Colonic mucosa (tissue), 4 donors: ENCODE data around the gene CDC123. TPM values are rescaled to one million over a fixed set of nuclear protein-coding genes. Genes with fewer than 3 reads are reported as not detected.

Source experiments
- DNase-seq: peaks from one replicate; pipeline ENCODE4 v3.0.0-alpha.2; 2020
- H3K27ac ChIP-seq: fragments of 200-600 bp; one replicate; pipeline ENCODE4 v1.8.0; 2021
- H3K27me3 ChIP-seq: fragments of 200-600 bp; one replicate; pipeline ENCODE4 v1.8.0; 2021
- H3K36me3 ChIP-seq: fragments of 200-600 bp; one replicate; pipeline ENCODE4 v1.8.0; 2021
- H3K4me1 ChIP-seq: fragments of 200-600 bp; one replicate; pipeline ENCODE4 v1.8.0; 2021; ENCODE audit warnings: mild to moderate bottlenecking
- H3K4me3 ChIP-seq: fragments of 200-600 bp; one replicate; pipeline ENCODE4 v1.8.0; 2021
- H3K9ac ChIP-seq, 2 donors: one replicate each; pipeline ENCODE4 v1.7.0; 2013; ENCODE audit warnings: control low read depth in 2 of 2, low read depth in 2 of 2, low read length in 2 of 2
- H3K9me3 ChIP-seq: fragments of 200-600 bp; one replicate; pipeline ENCODE4 v1.8.0; 2021
- CTCF ChIP-seq: fragments of 200-600 bp; IDR thresholded peaks from one replicate; pipeline ENCODE4 v1.8.0; 2022; ENCODE audit warnings: antibody characterized with exemption, mild to moderate bottlenecking
- intact Hi-C: fragments of 100-400 bp; cut with DNase I; formaldehyde crosslinking; loops from one replicate; pipeline ENCODE4 v1.14.1; 2022
- total RNA-seq, 2 donors: library from RNA; stranded (reverse); fragmentation: NEBNext Ultra II Directional in 1 of 2; extraction: Animal tissue kit (Norgen Biotek cat#: 25700) in 1 of 2; gene quantifications; one replicate each; pipeline ENCODE4 v1.2.1, GENCODE V29; 2021
- donor health status: healthy.
- donor health status: DM: no; HTN: no; CAD: no.
- donor health status: DM: no; HTN: no; CAD: no.

CDC123 gene
- total RNA-seq, result 10 to 100 TPM; 47.9 to 84.5 TPM

- peak; percentile 92 for DNase-seq
- Histone ChIP-seq H3K4me1 (peaks cover 5% of the 10 kb centered on the region), H3K9ac (peak within 1 kb of the TSS; percentile 66 to 98)
These were observed at the start of gene CDC123, which contains the start of gene NUDT5 for GRCh38 chr10:12195603-12196506. Gene CDC123 (plus strand): TSS chr10:12196188. CDS start chr10:12196246, 58 bp downstream. Gene NUDT5 (minus strand): TSS chr10:12195891. CDS start chr10:12186291, 9,600 bp downstream.

GRCh38 chr10:12150163-12150562 lies 45.8 kb upstream of the CDC123 start:
- H3K9me3 ChIP-seq, result no peaks in the 10 kb centered on the region
- DNase-seq, result no peak
- H3K4me1 ChIP-seq, result no peaks in the 10 kb centered on the region
- intact Hi-C loops, result no loop called here
- no peaks in the 10 kb centered on the region for H3K27me3 ChIP-seq
- H3K27ac ChIP-seq, result no peak overlapping the region
- H3K36me3 ChIP-seq, result no peaks in the 10 kb centered on the region
- H3K4me3 ChIP-seq, result no peak overlapping the region
- no peak overlapping the region for H3K9ac ChIP-seq
- no peak for TF ChIP-seq CTCF

More at GRCh38 chr10:12195603-12196506, at the start of gene CDC123, which contains the start of gene NUDT5:
- intact Hi-C loops, result loop anchor here (2.0 kb wide), 1 partner anchor 17 kb away; no protein-coding TSS in a partner anchor
- Histone ChIP-seq H3K27me3 (no peaks in the 10 kb centered on the region), H3K36me3 (no peaks in the 10 kb centered on the region), H3K4me3 (peak within 1 kb of the TSS; percentile 94), H3K27ac (peak within 1 kb of the TSS; percentile 91), H3K9me3 (no peaks in the 10 kb centered on the region)
- no peak for TF ChIP-seq CTCF

GRCh38 chr10:12154516-12154915 lies 41.5 kb upstream of the CDC123 start:
- no peaks in the 10 kb centered on the region for H3K27me3 ChIP-seq
- no peaks in the 10 kb centered on the region for H3K9me3 ChIP-seq
- intact Hi-C loops, result no loop called here
- no peak overlapping the region for H3K27ac ChIP-seq
- H3K36me3 ChIP-seq, result peaks cover 8% of the 10 kb centered on the region
- DNase-seq, result no peak
- TF ChIP-seq CTCF, result no peak
- no peak overlapping the region for H3K4me3 ChIP-seq
- no peaks in the 10 kb centered on the region for H3K4me1 ChIP-seq
- H3K9ac ChIP-seq, result no peak overlapping the region

- Histone ChIP-seq H3K4me3 (no peak overlapping the region), H3K27ac (no peak overlapping the region), H3K9me3 (no peaks in the 10 kb centered on the region), H3K36me3 (peaks cover 8% of the 10 kb centered on the region), H3K4me1 (no peaks in the 10 kb centered on the region), H3K27me3 (no peaks in the 10 kb centered on the region), H3K9ac (no peak overlapping the region)
- no peak for TF ChIP-seq CTCF
- intact Hi-C loops, result no loop called here
- peak; percentile 28 for DNase-seq
These were observed 39.4 kb upstream of the CDC123 start for GRCh38 chr10:12156367-12157123.

- H3K36me3 ChIP-seq, result peaks cover 8% of the 10 kb centered on the region
These were observed 37.9 kb upstream of the CDC123 start for GRCh38 chr10:12158111-12158510.

More at GRCh38 chr10:12158111-12158510, 37.9 kb upstream of the CDC123 start:
- H3K4me1 ChIP-seq, result no peaks in the 10 kb centered on the region
- no peak for DNase-seq
- intact Hi-C loops, result no loop called here
- no peaks in the 10 kb centered on the region for H3K27me3 ChIP-seq
- H3K9me3 ChIP-seq, result no peaks in the 10 kb centered on the region
- no peak for TF ChIP-seq CTCF
- no peak overlapping the region for H3K4me3 ChIP-seq
- H3K9ac ChIP-seq, result no peak overlapping the region
- H3K27ac ChIP-seq, result no peak overlapping the region
